HFF-Myc (cell line): ENCODE measurements around the gene SKA3.
"Not testable (repeated sequence)": the region's sequence is repeated elsewhere in the genome, so short reads cannot be mapped to it uniquely, and the experiment has no call there.

Source experiments
- DNase-seq: peaks from one replicate; pipeline ENCODE4 v3.0.0-alpha.2; 2011; ENCODE audit warnings: low read depth; ENCODE audit errors: extremely low read depth
- H3K4me3 ChIP-seq: replicated peaks from 2 replicates; pipeline ENCODE4 v1.5.1; 2011; ENCODE audit warnings: low read depth, mild to moderate bottlenecking, control low read depth, low read length
- CTCF ChIP-seq: IDR thresholded peaks from 2 replicates; pipeline ENCODE4 v1.5.1; 2012; ENCODE audit warnings: mild to moderate bottlenecking, low read depth, low read length, control low read depth; ENCODE audit errors: missing control alignments

SKA3 gene

DNA sequence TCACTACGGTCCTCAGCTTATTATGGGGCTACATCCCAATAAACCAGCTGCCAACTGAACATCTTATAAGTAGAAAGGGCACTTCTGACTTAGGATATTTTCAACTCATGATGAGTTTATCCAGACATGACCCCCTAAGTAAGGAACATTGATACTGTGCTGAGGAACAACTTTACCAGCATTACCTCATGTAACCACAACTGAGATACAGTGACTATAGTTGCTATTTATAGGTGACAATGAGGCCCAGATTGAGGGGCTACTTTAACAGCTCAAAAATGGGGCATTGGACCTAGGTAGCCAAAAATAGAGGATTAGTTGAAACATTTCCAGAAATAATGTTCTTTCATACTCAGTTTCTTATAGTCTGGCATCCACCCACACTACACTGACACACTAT, 26.8 kb downstream of the SKA3 start:
- no peak for DNase-seq
- no peak overlapping the region for H3K4me3 ChIP-seq
- TF ChIP-seq CTCF: no peak

GRCh38 chr13:21148557-21149258, 27.6 kb downstream of the SKA3 start:
- DNase-seq: no peak
- H3K4me3 ChIP-seq: no peak overlapping the region
- no peak for TF ChIP-seq CTCF

DNA sequence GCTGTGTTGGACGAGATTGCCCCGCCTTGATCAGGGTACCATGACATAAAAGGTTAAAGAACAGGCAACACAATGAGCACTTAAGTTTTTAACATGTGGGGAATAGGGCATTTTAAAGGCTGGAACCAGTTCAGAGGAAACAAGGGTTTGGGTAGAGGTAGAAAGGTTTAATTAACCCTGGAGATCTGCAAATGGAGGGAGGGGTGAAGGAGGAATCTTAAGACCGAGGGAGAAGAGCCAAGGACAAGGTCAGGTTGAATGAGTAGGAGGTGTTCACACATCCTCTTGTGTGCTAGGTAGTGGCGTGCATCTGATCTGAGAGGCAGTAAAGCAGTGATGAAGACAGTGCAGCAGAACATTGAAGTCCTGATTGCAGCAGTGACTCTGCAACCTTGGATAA, 28.5 kb downstream of the SKA3 start:
- no peak for TF ChIP-seq CTCF
- H3K4me3 ChIP-seq: no peak overlapping the region
- DNase-seq: no peak

GRCh38 chr13:21142766-21143165, 33.6 kb downstream of the SKA3 start:
- DNase-seq: no peak
- no peak for TF ChIP-seq CTCF
- peak overlapping the region; percentile 91 for H3K4me3 ChIP-seq

GRCh38 chr13:21139374-21139773, 37.0 kb downstream of the SKA3 start:
- TF ChIP-seq CTCF: no peak
- peak overlapping the region; percentile 91 for H3K4me3 ChIP-seq
- DNase-seq: no peak

DNA sequence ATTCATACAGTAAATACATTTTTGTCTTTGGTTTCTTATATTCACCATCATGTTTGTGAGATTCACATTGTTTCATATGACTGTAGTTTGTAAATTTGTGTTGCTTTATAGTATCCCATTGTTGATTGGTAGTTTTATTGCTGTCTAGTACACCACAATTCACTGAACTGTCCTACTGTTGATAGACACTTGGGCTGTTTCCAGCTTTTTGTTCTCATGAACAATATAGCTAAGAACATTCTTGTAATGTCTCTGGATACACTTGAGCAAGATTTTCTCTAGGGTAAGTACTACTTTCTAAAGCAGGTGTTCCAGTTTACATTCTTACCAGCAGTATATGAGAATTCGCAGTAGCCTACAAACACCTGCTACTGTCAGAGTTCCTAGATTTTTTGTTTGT, 37.8 kb downstream of the SKA3 start:
- H3K4me3 ChIP-seq: no peak overlapping the region
- TF ChIP-seq CTCF: no peak
- no peak for DNase-seq

DNA sequence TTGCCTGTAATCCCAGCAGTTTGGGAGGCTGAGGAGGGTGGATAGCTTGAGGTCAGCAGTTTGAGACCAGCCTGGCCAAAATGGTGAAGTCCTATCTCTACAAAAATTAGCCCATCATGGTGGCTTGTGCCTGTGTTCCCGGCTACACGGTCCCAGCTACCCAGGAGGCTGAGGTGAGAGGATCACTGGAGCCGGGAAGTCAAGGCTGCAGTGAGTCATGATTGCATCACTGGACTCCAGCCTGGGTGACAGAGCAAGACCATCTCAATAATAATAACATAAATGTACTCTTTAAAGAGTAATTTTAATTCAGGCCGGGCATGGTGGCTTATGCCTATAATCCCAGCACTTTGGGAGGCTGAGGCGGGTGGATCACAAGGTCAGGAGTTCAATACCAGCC, 38.7 kb downstream of the SKA3 start:
- TF ChIP-seq CTCF: no peak
- no peak for DNase-seq
- H3K4me3 ChIP-seq: no peak overlapping the region

- not testable (repeated sequence) for H3K4me3 ChIP-seq, DNase-seq
These were observed 40.5 kb downstream of the SKA3 start for GRCh38 chr13:21135833-21136232.
